Gastrocnemius medialis (tissue), 4 donors: ENCODE results near the gene MEF2C.

Experiments
- CTCF ChIP-seq, 5 experiments: fragments of 450-650 bp in 3 of 5; fragments of 200-600 bp in 2 of 5; sonication (generic) in 2 of 5; IDR thresholded peaks in 4 of 5; conservative IDR thresholded peaks in 1 of 5; 1 replicate in 4 of 5; 2 replicates in 1 of 5; pipeline ENCODE4 v1.5.1; 2016 to 2019; ENCODE audit warnings: antibody characterized with exemption in 5 of 5, mild to moderate bottlenecking in 3 of 5, moderate library complexity in 3 of 5
- POLR2A ChIP-seq, 2 donors: fragments of 450-650 bp; IDR thresholded peaks; one replicate each; pipeline ENCODE4 v1.6.1; 2017; ENCODE audit warnings: antibody characterized with exemption in 2 of 2, mild to moderate bottlenecking in 2 of 2, moderate library complexity in 2 of 2

GRCh38 chr5:88873447-88873846, 9.5 kb downstream of the MEF2C start:
- no peak for TF ChIP-seq CTCF (IDR thresholded peaks at IDR 0.05 in 4 of 5, conservative IDR thresholded peaks at IDR 0.05 in 1 of 5)
- no peak for TF ChIP-seq POLR2A (IDR thresholded peaks at IDR 0.05)
